Nephron (organoid): ENCODE measurements around the gene MBD3L2.
"Not testable (repeated sequence)": the region's sequence is repeated elsewhere in the genome, so short reads cannot be mapped to it uniquely, and the experiment has no call there.

Experiments
- H3K27ac Mint-ChIP-seq, 3 experiments: 2 replicates each; pipeline ENCODE4 v1.8.0; 2020; ENCODE audit warnings: mixed read lengths in 3 of 3, mild to moderate bottlenecking in 2 of 3, moderate library complexity in 1 of 3
- H3K27me3 Mint-ChIP-seq: 2 replicates; pipeline ENCODE4 v1.8.0; 2021; ENCODE audit warnings: low read depth, mild to moderate bottlenecking, moderate library complexity, mixed read lengths
- H3K36me3 Mint-ChIP-seq: 2 replicates; pipeline ENCODE4 v1.8.0; 2020; ENCODE audit warnings: low read depth, mixed read lengths
- H3K4me1 Mint-ChIP-seq: 2 replicates; pipeline ENCODE4 v1.8.0; 2020; ENCODE audit warnings: mixed read lengths
- H3K4me3 Mint-ChIP-seq, 3 experiments: 2 replicates each; pipeline ENCODE4 v1.8.0; 2020; ENCODE audit warnings: mild to moderate bottlenecking in 3 of 3, mixed read lengths in 3 of 3, moderate library complexity in 2 of 3
- H3K9me3 Mint-ChIP-seq: 2 replicates; pipeline ENCODE4 v1.8.0; 2020; ENCODE audit warnings: mixed read lengths
- CTCF ChIP-seq, 3 experiments: fragments of 200-600 bp; sonication (generic); IDR thresholded peaks; one replicate each; pipeline ENCODE4 v1.5.0; 2021; ENCODE audit warnings: antibody characterized with exemption in 3 of 3; ENCODE audit not compliant: unreplicated experiment in 3 of 3

Gene MBD3L2

GRCh38 chr19:7007859-7008258 is 41.3 kb upstream of the MBD3L2 start:
- H3K4me1 Mint-ChIP-seq, result no peaks in the 10 kb centered on the region
- H3K9me3 Mint-ChIP-seq, result peaks cover 12% of the 10 kb centered on the region
- peaks cover 10% of the 10 kb centered on the region for H3K27me3 Mint-ChIP-seq
- no peak overlapping the region for H3K27ac Mint-ChIP-seq
- TF ChIP-seq CTCF (IDR thresholded peaks at IDR 0.05; ENCODE audit: unreplicated experiment in 3 of 3), result no peak
- no peaks in the 10 kb centered on the region for H3K36me3 Mint-ChIP-seq
- no peak overlapping the region for H3K4me3 Mint-ChIP-seq

DNA sequence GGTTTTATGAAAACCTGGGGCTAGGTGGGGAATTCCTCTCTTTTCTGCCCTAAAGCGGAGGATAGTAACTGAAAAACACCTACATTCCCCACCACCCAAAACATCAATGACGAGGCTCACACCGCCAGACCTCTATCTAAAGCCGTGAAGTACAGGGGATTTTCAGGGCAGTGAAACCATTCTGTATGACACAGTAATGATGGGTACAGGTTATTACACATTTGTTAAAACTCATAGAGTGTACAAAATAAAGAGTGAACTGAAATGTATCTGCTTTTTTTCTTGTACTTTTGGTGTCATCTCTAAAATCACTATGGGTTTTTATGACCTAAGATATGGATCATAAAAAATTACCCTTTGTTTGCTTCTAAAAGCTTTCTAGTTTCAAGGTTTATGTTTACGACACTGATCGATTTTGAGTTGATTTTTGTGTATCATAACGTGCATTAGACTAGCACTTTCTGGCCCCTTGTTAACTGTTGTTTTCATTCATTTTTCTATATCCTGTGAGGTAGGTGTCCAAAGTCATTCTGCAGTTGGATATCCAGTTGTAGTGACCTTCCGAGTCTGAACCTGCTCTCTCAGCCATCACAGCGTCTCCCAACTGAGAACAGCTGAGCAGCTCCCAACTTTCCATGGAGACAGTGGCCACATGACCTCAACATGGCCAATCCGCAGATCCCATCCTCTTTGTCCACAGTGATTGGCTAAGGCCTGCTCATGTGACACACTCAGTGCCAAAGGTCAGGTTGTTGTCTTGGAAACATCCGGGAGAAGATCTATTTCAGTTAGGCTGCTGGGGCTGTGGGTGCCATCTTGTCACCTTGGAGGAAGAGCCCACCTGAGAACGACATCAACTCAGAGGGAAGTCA is 38.2 kb upstream of the MBD3L2 start:
- peaks cover 18% of the 10 kb centered on the region for H3K9me3 Mint-ChIP-seq
- no peak overlapping the region for H3K27ac Mint-ChIP-seq
- no peak for TF ChIP-seq CTCF (IDR thresholded peaks at IDR 0.05; ENCODE audit: unreplicated experiment in 3 of 3)
- H3K27me3 Mint-ChIP-seq, result peaks cover 10% of the 10 kb centered on the region
- no peak overlapping the region for H3K4me3 Mint-ChIP-seq
- no peaks in the 10 kb centered on the region for H3K4me1 Mint-ChIP-seq
- H3K36me3 Mint-ChIP-seq, result no peaks in the 10 kb centered on the region

- no peaks in the 10 kb centered on the region for H3K36me3 Mint-ChIP-seq
- no peak overlapping the region for H3K4me3 Mint-ChIP-seq
- TF ChIP-seq CTCF (IDR thresholded peaks at IDR 0.05; ENCODE audit: unreplicated experiment in 3 of 3), result no peak
- no peaks in the 10 kb centered on the region for H3K4me1 Mint-ChIP-seq
- peaks cover 5% of the 10 kb centered on the region for H3K27me3 Mint-ChIP-seq
- peaks cover 11% of the 10 kb centered on the region for H3K9me3 Mint-ChIP-seq
- no peak overlapping the region for H3K27ac Mint-ChIP-seq
These were observed 35.4 kb upstream of the MBD3L2 start for GRCh38 chr19:7013678-7014077.

DNA sequence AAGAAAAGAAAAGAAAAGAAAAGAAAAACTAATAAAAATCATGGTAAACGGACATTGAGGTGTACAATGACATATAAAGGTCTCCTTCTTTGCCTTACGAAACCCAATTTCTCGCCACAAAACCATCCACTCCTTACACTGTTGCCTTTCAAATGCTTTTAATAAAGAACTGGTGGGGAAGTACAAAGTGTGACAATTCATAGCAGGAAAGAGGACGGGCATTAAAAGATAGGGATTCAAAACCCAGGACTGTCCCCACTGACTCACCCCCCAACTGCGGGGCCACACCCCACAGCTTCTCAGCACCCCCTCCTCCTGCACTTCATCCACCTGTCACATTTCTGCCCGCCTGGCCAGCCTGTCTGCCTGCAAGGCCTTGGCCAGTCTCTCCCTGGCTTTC is 30.3 kb upstream of the MBD3L2 start:
- no peak for TF ChIP-seq CTCF (IDR thresholded peaks at IDR 0.05; ENCODE audit: unreplicated experiment in 3 of 3)
- no peaks in the 10 kb centered on the region for H3K36me3 Mint-ChIP-seq
- H3K9me3 Mint-ChIP-seq, result peaks cover 4% of the 10 kb centered on the region
- no peak overlapping the region for H3K4me3 Mint-ChIP-seq
- no peaks in the 10 kb centered on the region for H3K27me3 Mint-ChIP-seq
- no peak overlapping the region for H3K27ac Mint-ChIP-seq
- H3K4me1 Mint-ChIP-seq, result no peaks in the 10 kb centered on the region

- H3K9me3 Mint-ChIP-seq, H3K4me3 Mint-ChIP-seq, H3K36me3 Mint-ChIP-seq, H3K27ac Mint-ChIP-seq, H3K4me1 Mint-ChIP-seq, H3K27me3 Mint-ChIP-seq: not testable (repeated sequence)
These were observed 27.8 kb upstream of the MBD3L2 start, which contains the start of gene MBD3L2B for GRCh38 chr19:7021331-7021730. TSS of gene MBD3L2B (minus strand) at chr19:7021431. CDS start at chr19:7021397, 34 bp downstream.

- not testable (repeated sequence) for H3K27ac Mint-ChIP-seq, H3K4me1 Mint-ChIP-seq, H3K4me3 Mint-ChIP-seq, H3K27me3 Mint-ChIP-seq, H3K36me3 Mint-ChIP-seq, H3K9me3 Mint-ChIP-seq
These were observed 20.3 kb upstream of the MBD3L2 start for GRCh38 chr19:7028790-7029189.

GRCh38 chr19:7030278-7030677 is 18.8 kb upstream of the MBD3L2 start, which contains the start of gene MBD3L5:
TSS of gene MBD3L5 (plus strand) at chr19:7030578. CDS start at chr19:7030612, 34 bp downstream.
- H3K27me3 Mint-ChIP-seq, H3K27ac Mint-ChIP-seq, H3K4me1 Mint-ChIP-seq, H3K9me3 Mint-ChIP-seq, H3K36me3 Mint-ChIP-seq, H3K4me3 Mint-ChIP-seq: not testable (repeated sequence)

DNA sequence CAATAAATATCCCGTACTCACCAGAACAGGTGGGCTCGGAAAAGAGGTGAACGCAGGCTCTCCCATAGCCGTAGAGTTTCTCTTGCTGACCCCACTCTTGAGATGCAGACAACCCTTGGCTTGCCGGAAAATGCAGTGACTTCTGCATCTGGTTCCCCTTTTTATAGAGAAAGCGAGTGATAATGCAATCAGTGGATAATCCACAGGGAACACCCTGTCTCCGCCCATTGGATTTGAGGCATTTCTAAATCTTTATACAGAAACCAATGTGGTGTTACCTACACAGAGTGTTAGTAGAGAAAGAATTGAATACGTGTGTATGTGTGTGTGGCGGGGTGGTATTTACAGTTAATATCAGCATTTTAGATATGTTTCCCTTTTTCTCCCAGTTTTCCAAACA is 9.0 kb upstream of the MBD3L2 start, which contains the start of gene MBD3L4:
TSS of gene MBD3L4 (minus strand) at position 101 of the 400 bp plus-strand sequence. CDS start at position 66, 35 bp downstream.
- not testable (repeated sequence) for H3K27ac Mint-ChIP-seq, H3K4me3 Mint-ChIP-seq, H3K9me3 Mint-ChIP-seq, H3K4me1 Mint-ChIP-seq, H3K36me3 Mint-ChIP-seq, H3K27me3 Mint-ChIP-seq

DNA sequence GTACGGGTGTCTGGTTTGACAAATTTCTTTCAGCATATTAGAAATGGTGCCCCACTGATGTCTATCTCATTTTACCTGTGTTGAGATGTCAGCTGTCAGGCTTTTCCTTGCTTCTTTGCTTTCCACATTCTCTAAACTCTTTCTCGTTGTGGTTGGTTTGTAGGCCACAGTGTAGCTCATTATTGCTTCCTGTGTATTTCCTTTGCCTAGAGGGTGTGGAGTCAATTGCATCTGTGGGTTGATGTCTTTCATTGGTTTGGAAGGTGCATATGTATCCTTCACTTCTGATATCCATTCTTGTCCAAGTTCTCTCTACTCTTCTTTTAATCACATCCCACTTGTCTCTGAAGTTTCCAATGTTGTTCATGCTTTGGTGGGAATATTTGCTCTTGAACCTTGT is 7.6 kb upstream of the MBD3L2 start:
- H3K4me3 Mint-ChIP-seq, H3K36me3 Mint-ChIP-seq, H3K4me1 Mint-ChIP-seq, H3K9me3 Mint-ChIP-seq, H3K27ac Mint-ChIP-seq, H3K27me3 Mint-ChIP-seq: not testable (repeated sequence)

DNA sequence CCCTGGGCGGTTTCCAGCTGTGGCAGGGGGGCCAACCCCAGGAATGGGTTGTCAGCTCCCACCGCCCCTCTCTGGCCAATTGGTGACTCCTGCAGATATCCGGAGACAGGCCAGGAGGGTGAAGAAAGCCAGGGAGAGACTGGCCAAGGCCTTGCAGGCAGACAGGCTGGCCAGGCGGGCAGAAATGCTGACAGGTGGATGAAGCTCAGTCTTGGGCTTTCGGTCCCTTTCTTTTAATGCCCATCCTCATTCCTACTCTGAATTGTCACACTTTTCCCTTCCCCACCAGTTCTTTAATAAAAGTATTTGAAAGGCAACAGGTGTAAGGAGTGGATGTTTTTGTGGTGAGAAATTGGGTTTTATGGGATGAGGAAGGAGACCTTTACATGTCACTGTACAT is 2.3 kb downstream of the MBD3L2 start:
- H3K4me1 Mint-ChIP-seq, H3K36me3 Mint-ChIP-seq, H3K27ac Mint-ChIP-seq, H3K9me3 Mint-ChIP-seq, H3K27me3 Mint-ChIP-seq, H3K4me3 Mint-ChIP-seq: not testable (repeated sequence)

DNA sequence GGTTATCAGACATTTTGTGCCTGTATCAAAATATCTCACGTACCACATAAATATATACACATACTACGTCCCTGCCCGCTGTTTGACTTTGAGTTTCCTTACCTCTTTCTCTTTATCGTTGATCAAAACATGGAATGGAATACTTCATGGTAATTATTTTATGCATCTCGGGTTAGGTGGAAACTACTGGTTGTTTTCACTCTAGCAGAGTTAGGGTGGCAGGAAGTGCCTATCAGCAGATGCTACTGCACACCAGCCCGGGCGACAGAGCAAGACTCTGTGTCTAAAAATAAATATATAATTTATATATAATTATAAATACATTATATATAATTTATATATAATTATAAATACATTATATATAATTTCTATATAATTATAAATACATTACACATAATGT is 3.8 kb downstream of the MBD3L2 start:
- H3K4me1 Mint-ChIP-seq, H3K27me3 Mint-ChIP-seq, H3K36me3 Mint-ChIP-seq, H3K9me3 Mint-ChIP-seq, H3K4me3 Mint-ChIP-seq, H3K27ac Mint-ChIP-seq: not testable (repeated sequence)
